Hypothalamus (tissue), 51 donors: ENCODE results near the gene FAM53B.

ENCODE experiments used
- DNase-seq, 51 donors: peaks; one replicate each; lab custom pipeline; 2025; lab: John Stamatoyannopoulos, UW

Gene FAM53B

GRCh38 chr10:124574456-124575070, 169.6 kb downstream of the FAM53B start:
- DNase-seq: no peak

- DNase-seq: no peak
Observed at GRCh38 chr10:124573726-124574455, 170.3 kb downstream of the FAM53B start.

- DNase-seq: no peak
Observed at GRCh38 chr10:124572751-124573150, 171.4 kb downstream of the FAM53B start.

- no peak for DNase-seq
Observed at GRCh38 chr10:124570646-124571045, 173.5 kb downstream of the FAM53B start.

- DNase-seq: no peak
Observed at GRCh38 chr10:124569623-124570470, 174.3 kb downstream of the FAM53B start.
